Endothelial cell of umbilical vein (primary cell): Measurements from ENCODE around the gene GLRX2.

Experiments used
- CTCF ChIP-seq, 2 donors: IDR thresholded peaks; 1 replicate in 1 of 2; 2 replicates in 1 of 2; pipeline ENCODE4 v1.5.1; 2011; ENCODE audit warnings: low read length in 2 of 2, mild to moderate bottlenecking in 2 of 2, moderate library complexity in 2 of 2, control low read depth in 1 of 2, inconsistent platforms in 1 of 2, low read depth in 1 of 2; ENCODE audit not compliant: insufficient read depth in 1 of 2; ENCODE audit errors: extremely low read depth in 1 of 2
- EZH2 ChIP-seq: IDR thresholded peaks from 2 replicates; pipeline ENCODE4 v1.6.1; 2012; ENCODE audit warnings: borderline replicate concordance, low read depth, mild to moderate bottlenecking, moderate library complexity, low read length, inconsistent platforms; ENCODE audit not compliant: severe bottlenecking

DNA sequence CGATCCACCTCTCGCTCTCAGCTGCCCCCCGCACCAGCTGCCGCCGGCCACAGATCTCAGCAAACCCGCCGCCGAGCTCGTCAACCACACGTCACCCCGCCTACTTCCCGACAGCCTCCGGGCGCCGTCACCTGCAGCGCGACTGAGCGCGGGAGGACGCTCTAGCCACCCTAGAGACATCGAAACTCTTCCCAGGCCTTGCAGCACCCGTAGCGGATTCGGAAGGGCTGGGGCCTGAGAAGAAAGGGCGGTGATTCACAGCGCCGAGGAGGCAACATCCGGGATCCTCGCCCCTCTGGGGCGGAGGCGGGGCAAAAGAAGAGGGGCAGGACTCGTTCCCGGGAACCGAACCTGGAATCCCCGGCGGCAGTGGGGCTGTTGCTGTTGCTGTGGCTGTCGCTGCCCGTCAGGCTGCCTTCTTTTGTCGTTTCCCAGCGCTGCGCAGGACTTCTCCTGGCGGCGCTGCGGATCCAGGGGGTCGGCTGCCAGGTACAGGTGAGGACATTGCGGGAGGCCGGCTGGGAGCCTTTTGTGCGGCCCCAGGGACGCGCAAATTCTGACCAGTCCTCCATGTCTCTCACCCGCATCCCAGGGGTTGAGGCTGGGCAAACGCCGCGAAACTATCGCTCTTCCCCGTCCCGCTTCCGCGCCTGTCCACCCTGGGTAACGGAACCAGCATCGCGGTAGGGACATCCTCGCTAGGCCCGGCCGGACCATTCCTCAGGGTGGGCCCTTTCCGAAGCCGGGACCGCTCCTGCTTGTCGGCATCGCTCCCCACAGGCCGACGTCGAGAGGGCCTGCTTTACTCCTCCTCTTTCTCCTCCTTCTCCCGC is 45.7 kb downstream of the GLRX2 start, which contains the start of the genes RO60 and UCHL5:
- no peak for TF ChIP-seq CTCF (IDR thresholded peaks at IDR 0.05; ENCODE audit: extremely low read depth in 1 of 2, insufficient read depth in 1 of 2, low read depth in 1 of 2, low read length in 2 of 2)
- TF ChIP-seq EZH2: no peak
